HG03354 (cell line): ENCODE results near the gene P2RY14.

Experiments
- ATAC-seq: cut with Tn5 transposase; IDR thresholded peaks from one replicate; pipeline ENCODE4 v1.9.1; 2021; ENCODE audit warnings: mild to moderate bottlenecking; ENCODE audit not compliant: unreplicated experiment, poor library complexity, severe bottlenecking

Gene P2RY14

DNA sequence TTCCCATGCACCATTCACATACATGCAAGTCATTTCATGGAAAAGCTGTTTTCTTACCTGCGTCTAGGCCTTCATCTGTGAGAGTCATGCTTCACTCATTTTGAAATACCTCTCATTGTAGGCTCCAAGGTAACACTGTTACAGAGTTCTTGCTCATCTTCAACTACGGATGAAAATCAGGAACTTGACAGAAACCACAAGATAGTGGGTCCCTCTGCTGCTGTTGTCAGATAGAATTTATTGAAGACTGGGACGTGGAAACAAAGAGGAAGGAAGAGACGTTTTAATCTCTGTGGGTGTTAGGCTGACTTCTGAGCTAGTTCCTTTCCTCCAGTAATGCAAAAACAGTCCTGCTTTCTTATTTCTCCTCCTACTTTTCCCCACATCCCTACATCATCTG, at the start of gene P2RY14:
Gene P2RY14, minus strand, starts transcription at position 313 of the 400 bp plus-strand sequence. CDS start 64,226 bp downstream, outside the sequence.
- ATAC-seq = no peak

DNA sequence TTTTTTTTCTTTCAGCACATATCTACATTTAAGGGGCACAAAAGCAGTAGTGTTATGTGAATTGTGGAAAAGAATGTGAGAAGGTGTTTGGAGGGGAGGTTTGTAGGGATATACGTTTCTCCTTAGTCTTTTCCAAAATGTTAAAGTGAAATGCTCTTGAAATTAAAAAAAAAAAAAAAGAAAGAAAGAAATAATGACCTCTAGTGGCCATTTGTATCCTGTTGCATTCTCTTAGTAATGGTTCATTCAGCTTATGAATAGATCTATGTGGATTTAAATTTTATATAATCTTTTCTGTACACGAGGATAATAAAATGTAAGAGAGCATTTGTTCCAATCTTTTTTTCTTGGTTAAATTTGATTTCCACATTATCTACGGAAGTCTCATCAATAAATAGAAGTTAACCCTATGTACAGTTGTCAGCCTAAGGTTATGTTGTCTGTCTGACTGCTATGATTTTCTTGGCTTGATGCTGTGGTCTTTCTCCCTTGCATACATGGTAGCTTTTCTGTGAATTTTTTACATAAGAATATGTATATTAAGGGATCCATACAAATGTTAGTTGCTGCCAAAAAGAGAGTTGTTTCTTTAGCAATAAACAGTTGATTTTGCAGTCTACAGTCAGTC, 49.3 kb upstream of the P2RY14 start:
- ATAC-seq = no peak

DNA sequence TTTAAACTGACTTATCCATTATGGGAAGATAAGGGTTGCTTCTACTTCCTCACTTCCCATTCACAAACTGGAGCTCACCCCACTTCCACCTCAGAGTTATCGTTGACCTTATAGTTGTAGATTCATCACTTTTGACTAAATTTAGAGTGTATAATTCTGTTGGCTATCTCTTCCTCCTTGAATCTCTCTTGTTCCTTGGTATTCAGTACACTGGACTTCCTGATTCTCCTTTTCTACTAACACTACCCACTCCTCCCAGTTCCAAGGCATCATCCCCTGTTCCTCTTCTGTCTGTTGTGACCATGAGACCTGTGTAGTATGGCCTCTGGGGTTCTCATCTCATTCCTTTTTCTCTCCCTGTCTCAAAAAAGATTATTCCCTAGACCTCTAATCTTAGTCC, 44.2 kb upstream of the P2RY14 start:
- no peak for ATAC-seq

DNA sequence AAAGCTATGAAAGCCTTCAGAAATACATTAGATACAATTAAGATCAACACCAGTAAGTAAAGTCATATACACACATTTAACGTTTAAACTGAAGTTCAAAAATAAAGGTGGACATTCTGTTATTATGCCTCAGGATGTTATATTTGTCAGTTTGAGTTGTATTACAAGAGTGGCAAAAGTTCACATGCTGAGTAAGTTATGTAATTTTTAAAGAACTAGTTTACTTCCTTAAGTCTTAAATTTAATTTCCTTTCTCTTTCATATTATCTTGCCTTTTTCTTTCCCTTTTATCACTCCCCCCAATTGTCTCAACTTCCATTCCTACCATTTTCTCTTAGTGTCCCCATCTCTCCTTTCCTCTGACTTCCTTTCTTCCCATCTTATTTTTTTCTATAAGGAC, 43.2 kb upstream of the P2RY14 start:
- no peak for ATAC-seq

DNA sequence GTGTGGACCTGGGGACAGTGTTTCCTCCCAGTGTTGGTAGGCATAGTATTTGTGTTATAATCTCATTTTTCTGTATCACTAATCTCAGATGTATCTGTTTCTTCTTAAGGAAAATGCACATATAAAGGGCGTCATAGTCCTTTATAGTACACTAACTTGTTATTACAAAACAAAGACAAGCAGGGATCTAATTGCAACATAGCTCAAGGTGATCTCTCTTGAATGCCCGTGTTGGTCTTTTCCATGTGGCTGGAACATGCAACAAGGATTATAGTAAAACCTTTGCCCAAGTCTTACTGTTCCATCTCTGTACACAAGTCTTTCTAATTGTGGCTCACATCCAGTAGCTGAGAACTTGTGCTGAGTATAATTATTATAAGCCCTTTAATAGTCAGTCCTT, 41.8 kb upstream of the P2RY14 start:
- no peak for ATAC-seq

DNA sequence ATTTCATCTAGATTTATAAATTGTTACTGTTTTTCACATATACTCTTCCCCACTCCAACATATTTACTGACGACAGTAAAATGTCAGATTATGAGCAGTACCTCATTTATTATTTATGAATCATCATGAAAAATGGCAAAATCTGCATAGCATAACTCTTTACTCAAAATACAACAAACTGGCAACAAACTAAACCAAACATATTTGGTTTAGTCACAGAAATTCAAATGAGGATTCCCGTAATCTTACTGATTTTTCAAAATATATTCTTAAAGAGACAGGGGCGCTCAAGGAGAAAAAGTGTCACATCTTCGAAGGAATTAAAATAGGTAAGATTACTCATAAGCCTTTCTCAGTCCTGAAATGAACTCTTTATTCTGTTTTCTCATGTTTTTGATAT, 41.3 kb upstream of the P2RY14 start:
- ATAC-seq = no peak

DNA sequence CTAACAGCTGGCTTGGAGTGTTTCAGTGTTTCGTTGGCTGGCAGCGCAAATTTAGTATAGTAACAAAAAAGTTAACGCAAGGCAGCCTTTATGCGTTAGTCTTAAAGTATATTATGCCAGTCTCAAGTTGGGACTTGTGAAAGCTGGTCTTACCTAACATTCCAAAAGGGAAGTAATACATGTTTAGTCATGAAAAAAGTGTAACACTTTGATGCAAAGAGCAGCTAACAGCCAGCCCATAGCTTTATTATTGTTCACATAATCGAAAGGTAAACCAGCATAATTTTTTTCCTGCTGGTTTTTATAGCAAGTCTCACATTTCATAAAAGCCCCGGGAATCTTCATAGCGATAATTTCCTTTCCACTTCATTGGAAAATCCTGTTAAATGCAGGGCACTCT, 40.6 kb upstream of the P2RY14 start:
- no peak for ATAC-seq

DNA sequence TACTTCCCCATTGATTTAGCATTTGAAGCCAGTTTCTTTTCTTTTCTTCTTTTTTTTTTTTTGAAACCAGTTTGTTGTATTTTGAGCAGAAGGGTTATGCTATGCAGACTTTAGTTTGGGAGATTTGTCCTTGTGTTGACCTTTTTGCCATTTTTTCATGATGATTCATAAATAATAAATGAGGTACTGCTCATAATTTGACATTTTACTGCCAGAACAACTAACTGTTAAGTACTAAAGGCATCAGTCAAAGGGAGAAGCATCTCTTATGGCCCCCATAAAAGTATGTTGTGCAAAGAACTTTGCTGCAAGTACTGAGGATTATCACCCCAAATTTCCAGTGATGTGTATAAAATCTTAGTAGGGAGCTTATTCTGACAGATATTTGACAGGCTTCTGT, 40.0 kb upstream of the P2RY14 start:
- ATAC-seq = no peak

DNA sequence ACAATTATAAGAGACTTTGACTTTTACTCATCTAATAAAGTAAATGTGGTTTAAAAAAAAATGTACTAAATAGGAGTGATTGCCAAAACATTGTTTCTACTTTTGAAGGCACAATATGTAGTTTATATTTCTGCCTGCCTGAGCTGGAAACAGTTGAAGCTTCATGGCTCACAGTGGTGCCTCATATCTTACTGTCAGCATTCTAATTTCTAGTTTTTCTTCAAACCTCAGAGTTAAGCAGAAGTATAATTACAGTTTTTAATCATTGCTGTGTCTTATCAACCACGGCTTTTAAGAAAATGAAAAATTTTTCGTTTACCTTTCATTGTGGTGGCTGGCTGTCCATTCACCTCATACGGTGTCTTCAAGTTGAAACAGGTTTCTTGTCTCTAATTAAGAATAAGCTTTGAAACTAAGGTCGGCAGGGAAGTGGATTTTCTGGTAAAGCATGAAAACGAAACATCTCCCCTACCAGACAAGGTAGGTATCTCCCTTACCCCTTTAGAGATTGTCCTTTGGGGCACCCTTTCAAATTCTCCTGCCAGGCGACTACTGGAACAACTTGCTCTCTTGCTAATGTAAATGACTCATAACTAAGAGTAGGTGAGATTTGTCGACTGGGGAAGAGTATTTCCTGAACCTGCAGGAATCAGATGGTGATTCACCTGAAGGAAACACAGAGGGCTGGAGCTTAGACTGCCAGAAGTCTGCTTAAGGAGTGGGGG, 38.1 kb upstream of the P2RY14 start, which contains the start of gene GPR87:
Gene GPR87, minus strand, starts transcription at position 554 of the 725 bp plus-strand sequence. CDS start 16,720 bp downstream, outside the sequence.
- ATAC-seq = peak; percentile 50

DNA sequence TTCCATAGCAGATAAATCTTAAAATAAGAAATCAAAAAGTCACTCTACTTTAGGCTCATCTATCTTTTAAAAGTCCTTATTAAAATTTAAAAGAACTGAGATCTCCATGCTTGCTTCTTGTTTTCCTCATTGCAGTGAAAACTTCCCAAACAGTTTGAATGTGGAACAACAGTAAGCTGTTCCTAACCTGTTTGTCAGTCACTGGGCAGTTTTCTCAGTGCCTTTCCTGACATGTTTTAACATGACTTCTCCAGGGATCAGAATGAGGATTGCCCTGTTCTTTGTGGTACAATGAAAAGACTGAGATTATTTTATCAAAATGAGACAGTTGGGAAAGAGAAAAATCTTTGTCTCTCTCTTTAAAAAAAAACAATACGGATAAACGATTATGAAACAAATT, 37.5 kb upstream of the P2RY14 start:
- no peak for ATAC-seq

DNA sequence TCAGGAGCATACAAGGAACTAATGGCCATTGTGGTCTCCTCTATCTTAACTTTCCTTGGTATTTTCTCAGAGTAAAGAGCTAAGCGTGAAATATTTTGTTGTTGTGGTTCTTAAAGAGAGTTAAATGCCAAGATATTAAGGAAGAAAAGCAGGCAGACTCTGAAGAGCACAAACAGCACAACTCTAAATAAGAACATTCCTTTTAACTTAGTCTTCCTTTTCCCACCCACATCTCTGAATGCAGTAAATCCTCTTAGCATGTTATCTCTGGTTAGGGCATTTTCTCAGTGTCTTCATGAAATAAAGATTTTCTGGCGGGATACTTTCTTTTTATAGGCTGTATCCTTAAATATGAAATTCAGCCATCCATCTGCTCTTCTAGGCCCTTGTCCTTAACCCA, 36.8 kb upstream of the P2RY14 start:
- no peak for ATAC-seq

DNA sequence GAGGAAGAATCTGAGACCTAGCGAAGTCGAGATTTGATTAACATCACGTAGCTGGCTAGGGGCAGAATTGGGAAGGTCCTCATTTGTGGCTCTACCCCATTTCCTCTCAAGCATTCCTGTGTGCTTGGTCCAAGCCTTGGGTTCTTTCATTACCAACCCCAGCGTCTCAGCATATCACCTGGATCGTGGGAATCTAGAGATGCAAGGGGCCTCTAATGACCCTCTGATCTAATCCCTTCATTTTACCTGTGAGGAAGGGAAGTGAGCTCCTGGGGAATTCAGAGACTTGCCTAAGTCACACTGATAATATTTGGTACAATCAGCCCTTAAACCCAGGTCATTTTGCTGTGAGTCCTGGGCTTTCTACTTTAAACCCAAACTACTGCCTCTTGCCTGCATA, 36.3 kb upstream of the P2RY14 start:
- no peak for ATAC-seq

DNA sequence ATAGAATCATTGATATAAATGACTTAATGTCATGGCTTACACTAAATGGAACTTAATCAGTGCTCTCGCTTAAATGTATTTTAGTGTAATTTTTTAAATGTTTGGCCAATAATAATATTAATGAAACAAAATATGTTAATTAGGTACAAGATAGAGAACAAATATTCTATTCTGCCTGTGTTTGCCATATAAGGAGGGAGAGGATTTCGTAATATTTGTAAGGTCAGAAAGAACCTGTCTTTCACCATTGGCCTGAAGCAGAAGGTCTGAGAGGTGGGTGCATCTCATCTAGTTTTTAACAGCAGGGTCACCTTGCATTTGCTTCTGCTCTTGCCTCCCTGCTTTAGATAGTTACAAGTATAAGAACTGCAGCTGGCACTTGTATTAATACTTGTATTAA, 35.8 kb upstream of the P2RY14 start:
- ATAC-seq = no peak

DNA sequence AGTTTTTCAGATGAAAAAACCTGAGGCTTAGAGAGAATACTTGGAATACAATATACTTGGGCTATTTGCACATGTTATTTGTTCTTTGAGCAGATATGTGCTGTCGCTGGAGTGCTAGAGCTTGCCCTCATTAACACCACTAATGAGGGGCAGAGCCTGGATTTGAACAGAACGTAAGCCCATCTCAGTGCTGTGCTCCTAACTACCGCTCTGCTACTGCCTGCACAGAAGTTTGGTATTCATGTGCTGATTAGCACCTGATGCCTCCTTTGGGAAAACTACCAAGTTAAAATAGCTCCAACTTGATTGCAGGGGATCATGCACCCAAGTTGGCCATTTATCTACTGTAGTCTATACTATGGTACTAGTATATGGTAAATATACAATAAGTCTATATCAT, 34.6 kb upstream of the P2RY14 start:
- no peak for ATAC-seq

DNA sequence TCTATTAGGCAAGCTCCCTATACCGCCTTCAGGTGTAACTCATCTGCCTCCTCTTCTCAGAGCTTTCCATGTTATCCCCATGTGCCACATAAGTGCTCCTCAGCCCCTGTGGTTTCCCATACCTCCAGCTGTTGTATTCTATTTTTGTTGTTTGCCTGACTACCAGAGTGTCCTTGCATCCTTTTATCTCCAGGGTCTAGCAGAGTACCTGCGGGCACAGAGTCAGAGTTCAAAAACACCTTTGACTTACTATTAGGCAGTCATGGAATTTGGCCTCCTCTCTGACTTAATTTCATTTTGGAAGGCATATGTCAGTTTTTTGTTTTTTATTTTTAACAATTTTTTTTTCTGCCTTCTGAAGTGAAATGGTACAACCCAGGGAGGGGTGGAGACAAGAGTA, 31.2 kb upstream of the P2RY14 start:
- no peak for ATAC-seq

DNA sequence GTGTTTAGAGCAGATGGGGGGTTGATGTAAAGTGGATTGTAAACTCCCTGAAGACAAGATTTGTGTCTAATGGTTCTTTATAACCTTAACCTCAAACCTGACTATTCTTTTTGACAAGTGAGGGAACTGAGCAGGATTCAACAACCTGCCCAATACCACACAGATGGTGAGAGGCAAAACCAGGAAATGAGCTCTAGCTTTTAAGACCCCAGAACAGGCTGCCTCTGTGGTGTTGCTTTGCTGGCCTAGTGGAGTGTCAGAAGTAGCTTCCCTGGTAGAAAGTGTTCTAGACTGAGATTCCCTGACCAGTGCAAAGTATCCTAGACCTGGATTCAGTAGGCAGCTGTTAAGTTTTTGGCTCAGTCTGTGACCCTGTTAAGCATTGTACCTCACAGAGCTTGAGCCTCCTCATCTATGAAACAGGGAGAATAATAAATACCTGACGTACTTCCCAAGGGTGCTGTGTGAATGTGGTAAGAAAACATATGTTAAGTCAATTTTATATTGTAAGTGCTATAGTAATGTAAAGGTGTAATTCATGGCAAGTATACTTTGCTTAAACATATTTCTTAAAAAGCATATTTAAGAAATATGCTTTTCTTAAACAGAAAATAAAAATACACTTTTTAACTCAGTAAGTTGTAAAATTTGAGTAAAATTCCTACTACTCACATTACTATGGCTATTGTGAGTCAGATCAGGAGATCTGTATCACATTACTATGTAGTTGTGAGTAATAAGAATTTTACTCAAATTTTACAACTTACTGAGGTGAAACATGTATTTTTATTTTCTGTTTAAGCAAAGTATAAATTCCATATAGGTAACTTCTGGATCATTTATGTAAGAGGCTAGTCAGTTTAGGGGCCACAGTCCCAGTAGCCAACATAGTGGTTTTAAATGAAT, 29.5 kb upstream of the P2RY14 start:
- no peak for ATAC-seq

DNA sequence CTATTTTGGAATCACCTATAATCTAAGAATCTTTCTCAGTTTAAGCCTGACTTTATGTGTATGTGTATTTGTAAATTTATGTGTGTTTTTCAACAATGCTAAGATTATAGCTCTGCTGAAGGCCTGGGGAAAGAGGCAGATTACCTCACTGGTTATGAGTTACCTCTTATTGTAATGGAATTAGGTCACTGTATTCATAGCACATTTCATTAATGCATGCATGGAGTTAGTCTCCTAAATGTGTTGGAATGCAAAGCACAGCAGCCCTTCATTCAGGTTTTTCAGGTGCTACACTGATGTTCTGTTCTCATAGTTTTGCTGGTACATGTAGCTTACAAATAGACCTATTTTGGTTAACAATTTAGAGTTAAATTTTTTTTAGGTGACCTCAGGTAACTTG, 28.8 kb upstream of the P2RY14 start:
- no peak for ATAC-seq

DNA sequence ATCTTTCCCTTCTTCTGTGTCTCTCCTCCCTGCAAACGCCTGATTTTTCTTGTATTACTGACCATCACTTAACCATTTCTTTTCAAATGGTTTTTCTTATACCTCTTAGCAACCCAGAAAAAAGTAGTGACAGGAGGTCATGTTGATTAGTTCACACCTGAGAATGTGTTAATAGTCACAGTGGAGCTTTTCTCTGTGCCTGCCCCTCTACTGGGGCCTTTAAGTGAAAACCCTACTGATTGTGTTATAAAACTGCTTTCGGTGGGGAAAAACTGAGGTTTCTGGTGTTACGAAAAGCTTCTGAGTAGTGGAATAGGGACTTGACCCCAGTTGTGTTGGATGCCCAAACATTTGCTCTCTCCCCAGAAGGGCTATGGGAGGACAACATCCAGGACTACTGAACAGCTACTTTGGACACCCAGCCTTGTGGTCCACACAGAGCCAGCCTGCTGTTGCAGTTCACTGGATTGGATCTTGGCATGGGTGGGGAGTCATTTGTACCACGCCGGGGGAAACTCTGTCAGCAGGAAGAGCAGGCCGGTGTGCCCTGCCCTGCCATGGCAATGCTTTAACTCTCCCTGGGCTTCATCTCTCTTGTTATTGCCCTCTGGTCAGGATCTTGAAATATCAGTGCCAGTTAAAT, 27.9 kb upstream of the P2RY14 start:
- no peak for ATAC-seq

DNA sequence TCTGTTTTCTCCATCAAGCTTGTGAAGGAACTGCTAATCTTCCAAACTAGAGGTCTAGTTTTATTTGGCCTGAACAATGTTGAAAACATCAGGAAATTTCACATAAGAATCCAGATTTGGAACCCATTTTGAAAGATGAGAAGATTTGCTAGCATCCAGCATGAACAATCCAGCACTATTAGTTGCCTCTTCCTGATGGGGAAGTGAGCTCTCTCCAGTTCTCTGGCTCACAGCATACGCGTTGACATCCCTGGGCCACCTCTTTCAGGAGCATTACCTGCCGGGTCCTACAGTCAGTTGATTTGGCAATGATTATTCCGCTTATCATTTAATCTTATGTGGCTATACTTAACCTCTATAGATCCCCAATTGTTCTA, 27.4 kb upstream of the P2RY14 start:
- no peak for ATAC-seq
